Heart left ventricle (tissue), 16 donors: ENCODE measurements around the gene PRKAG3. TPM values are rescaled to one million over a fixed set of nuclear protein-coding genes. Genes with fewer than 3 reads are reported as not detected.

Experiments
- ATAC-seq, 4 donors: fragments of 200-7000 bp; cut with Tn5 transposase; one replicate each; pipeline ENCODE4 v1.9.1; 2020 to 2022; ENCODE audit warnings: moderate library complexity in 4 of 4, mild to moderate bottlenecking in 3 of 4, moderate number of reproducible peaks in 1 of 4
- DNase-seq, 5 donors: peaks; one replicate each; pipeline ENCODE4 v3.0.0-alpha.2; 2020
- H3K27ac ChIP-seq, 12 donors: fragments of 200-600 bp; sonication (generic) in 4 of 12; one replicate each; pipeline versions ENCODE4 v1.5.0 to v1.8.0; 2016 to 2022; ENCODE audit warnings: mild to moderate bottlenecking in 2 of 12
- H3K27me3 ChIP-seq, 9 donors: fragments of 200-600 bp; sonication (generic) in 2 of 9; one replicate each; pipeline versions ENCODE4 v1.5.1 to v1.8.0; 2016 to 2022; ENCODE audit warnings: mild to moderate bottlenecking in 3 of 9
- H3K36me3 ChIP-seq, 9 donors: fragments of 200-600 bp; sonication (generic) in 2 of 9; one replicate each; pipeline versions ENCODE4 v1.5.0 to v1.8.0; 2018 to 2022; ENCODE audit warnings: mild to moderate bottlenecking in 2 of 9
- H3K4me1 ChIP-seq, 12 donors: fragments of 200-600 bp; sonication (generic) in 4 of 12; one replicate each; pipeline versions ENCODE4 v1.5.0 to v1.8.0; 2016 to 2022; ENCODE audit warnings: mild to moderate bottlenecking in 3 of 12
- H3K4me3 ChIP-seq, 12 donors: fragments of 200-600 bp; sonication (generic) in 4 of 12; one replicate each; pipeline versions ENCODE4 v1.5.0 to v1.8.0; 2017 to 2022; ENCODE audit warnings: mild to moderate bottlenecking in 9 of 12, moderate library complexity in 4 of 12
- H3K9me3 ChIP-seq, 12 donors: fragments of 200-600 bp; sonication (generic) in 4 of 12; one replicate each; pipeline versions ENCODE4 v1.5.0 to v1.8.0; 2016 to 2022; ENCODE audit warnings: mild to moderate bottlenecking in 1 of 12
- CTCF ChIP-seq, 12 donors: fragments of 200-600 bp; sonication (generic) in 4 of 12; IDR thresholded peaks; one replicate each; pipeline versions ENCODE4 v1.5.0 to v1.8.0; 2018 to 2022; ENCODE audit warnings: antibody characterized with exemption in 12 of 12, mild to moderate bottlenecking in 5 of 12
- POLR2A ChIP-seq, 2 donors: fragments of 450-650 bp; IDR thresholded peaks; one replicate each; pipeline ENCODE4 v1.6.1; 2017; ENCODE audit warnings: antibody characterized with exemption in 2 of 2, mild to moderate bottlenecking in 2 of 2, moderate library complexity in 2 of 2
- WGBS, 4 donors: extraction: QIAGEN DNeasy Blood & Tissue Kit in 2 of 4; methylation state at CpG; one replicate each; pipeline versions ENCODE4 v1.1.5 to v1.1.7; 2013 to 2018; 5-methylcytosine and 5-hydroxymethylcytosine counted together
- intact Hi-C, 10 donors: fragments of 100-400 bp; cut with DNase I; formaldehyde crosslinking; loops; one replicate each; pipeline versions ENCODE4 v1.11.1 to v1.14.2; 2022
- polyA plus RNA-seq, 2 donors: library from polyadenylated mRNA; stranded (reverse); fragments of 200-250 nt; gene quantifications; one replicate each; pipeline ENCODE4 v1.2.3, GENCODE V29; 2013
- total RNA-seq, 9 donors: library from RNA; depleted of rRNA in 2 of 9; stranded (reverse); fragments of >200 nt in 2 of 9; fragmentation: NEBNext Ultra II Directional in 3 of 9; extraction: Animal tissue kit (Norgen Biotek cat#: 25700) in 3 of 9; gene quantifications; one replicate each; pipeline versions ENCODE4 v1.1.0 to v1.2.4, GENCODE V29; 2016 to 2023
- donor health status: ischemic (EF 13 %, LVEDD 7.1; RV severe dilation, severe dysfunction).
- donor health status: healthy with polysubstance abuse.
- donor health status: DM: no; HTN: yes; CAD: no.
- donor health status: DM: no; HTN: no; CAD: no.
- donor health status: ischemic (EF 25% LVEDD 6.9; RV normal size, moderate dysfunction).
- donor health status: ischemic (EF 25% LVEDD 5.7; RV mildly dilated, moderate dysfunction).
- donor health status: healthy.
- donor health status: DM: yes; HTN: yes; CAD: no.
- donor health status: ischemic (EF 35%, LVEDD 5.7; RV mildly dilated, moderate dysfunction).
- donor health status: nonischemic (EF 11% LVEDD 7.7; RV severe dilation, severe dysfunction).
- donor health status: DM: yes; HTN: yes; CAD: no.
- donor health status: PGD.
- donor health status: ischemic (EF 29% LVEDD 5.4; RV normal size, mild dysfunction).
- donor health status: nonischemic (EF 23%, LVEDD 6.1; RV moderate dilation, normal function).

The PRKAG3 gene
- total and polyA plus RNA-seq, 11 donors = 0.06 TPM; not detected in 10

- TF ChIP-seq POLR2A (IDR thresholded peaks at IDR 0.05) (no peak), CTCF (IDR thresholded peaks at IDR 0.05) (no peak)
- H3K27ac ChIP-seq = no peak overlapping the region
- H3K4me3 ChIP-seq = peak overlapping the region in 2 of 12 donors; percentile 14 to 46
- intact Hi-C loops = loop anchor here in 4 of 10 donors (10.0 kb wide), 2 partner anchors 245 to 275 kb away; no protein-coding TSS in a partner anchor
- DNase-seq (no peak), ATAC-seq (no peak)
- H3K36me3 ChIP-seq = no peaks in the 10 kb centered on the region
- WGBS, 4 donors = 6 to 20% (median 11%) methylated on average over 10 to 11 of the region's 11 CpGs
- H3K27me3 ChIP-seq = peaks cover 34 to 99% (median 75%) of the 10 kb centered on the region in 9 donors
- H3K4me1 ChIP-seq = peaks cover 0 to 38% (median 18%) of the 10 kb centered on the region in 12 donors
- H3K9me3 ChIP-seq = no peaks in the 10 kb centered on the region
Measured at GRCh38 chr2:218879776-218880101, 48.1 kb upstream of the PRKAG3 start.

GRCh38 chr2:218878926-218879761, 47.5 kb upstream of the PRKAG3 start:
- peaks cover 34 to 99% (median 78%) of the 10 kb centered on the region in 9 donors for H3K27me3 ChIP-seq
- H3K9me3 ChIP-seq = no peaks in the 10 kb centered on the region
- 23 to 37% (median 24%) methylated on average over 15 to 16 of the region's 16 CpGs for WGBS, 4 donors
- no peak for DNase-seq
- peak overlapping the region in 1 of 12 donors; percentile 14 for H3K4me3 ChIP-seq
- peaks cover 0 to 38% (median 18%) of the 10 kb centered on the region in 12 donors for H3K4me1 ChIP-seq
- H3K27ac ChIP-seq = no peak overlapping the region
- ATAC-seq = no peak
- H3K36me3 ChIP-seq = no peaks in the 10 kb centered on the region
- intact Hi-C loops = loop anchor here in 4 of 10 donors (10.0 kb wide), 2 partner anchors 246 to 276 kb away; no protein-coding TSS in a partner anchor
- no peak for TF ChIP-seq CTCF (IDR thresholded peaks at IDR 0.05)
- no peak for TF ChIP-seq POLR2A (IDR thresholded peaks at IDR 0.05)

- no peak for DNase-seq
- intact Hi-C loops = loop anchor here in 4 of 10 donors (10.0 kb wide), 2 partner anchors 246 to 276 kb away; no protein-coding TSS in a partner anchor
Measured at GRCh38 chr2:218878486-218878885, 46.9 kb upstream of the PRKAG3 start.

More at GRCh38 chr2:218878486-218878885, 46.9 kb upstream of the PRKAG3 start:
- TF ChIP-seq POLR2A (IDR thresholded peaks at IDR 0.05) = no peak
- TF ChIP-seq CTCF (IDR thresholded peaks at IDR 0.05) = no peak
- H3K4me3 ChIP-seq = no peak overlapping the region
- no peak for ATAC-seq
- H3K27me3 ChIP-seq = peaks cover 40 to 99% (median 84%) of the 10 kb centered on the region in 9 donors
- H3K9me3 ChIP-seq = no peaks in the 10 kb centered on the region
- H3K4me1 ChIP-seq = peaks cover 0 to 35% (median 15%) of the 10 kb centered on the region in 12 donors
- no peaks in the 10 kb centered on the region for H3K36me3 ChIP-seq
- 28 to 40% (median 34%) methylated on average over 6 of the region's 6 CpGs for WGBS, 4 donors
- no peak overlapping the region for H3K27ac ChIP-seq
